ENCODE data around the gene SETMAR.
A peak's percentile ranks its signal among the peaks of the same experiment; 100 is the strongest.
"Not testable (repeated sequence)": the region's sequence is repeated elsewhere in the genome, so short reads cannot be mapped to it uniquely, and the experiment has no call there.

The SETMAR gene

DNA sequence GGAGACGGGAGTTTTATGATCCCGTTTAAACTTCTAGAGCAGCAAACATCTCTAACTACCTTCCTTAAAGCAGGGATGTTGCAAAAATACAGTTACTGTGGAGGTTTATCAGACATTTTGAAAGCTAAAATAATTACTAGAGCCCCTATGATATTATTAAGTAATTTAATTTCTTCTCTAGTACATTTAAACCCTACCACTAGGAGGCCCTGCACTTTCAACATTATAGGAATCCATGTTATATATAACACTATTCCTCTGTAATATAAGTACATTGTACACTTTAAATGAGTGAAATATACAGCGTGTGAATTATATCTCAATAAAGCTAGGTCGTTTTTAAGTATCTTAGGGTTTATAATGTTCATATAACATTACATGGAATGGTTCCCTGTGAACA lies 11.5 kb downstream of the SETMAR start:
- peak; percentile 45 for DNase-seq

DNA sequence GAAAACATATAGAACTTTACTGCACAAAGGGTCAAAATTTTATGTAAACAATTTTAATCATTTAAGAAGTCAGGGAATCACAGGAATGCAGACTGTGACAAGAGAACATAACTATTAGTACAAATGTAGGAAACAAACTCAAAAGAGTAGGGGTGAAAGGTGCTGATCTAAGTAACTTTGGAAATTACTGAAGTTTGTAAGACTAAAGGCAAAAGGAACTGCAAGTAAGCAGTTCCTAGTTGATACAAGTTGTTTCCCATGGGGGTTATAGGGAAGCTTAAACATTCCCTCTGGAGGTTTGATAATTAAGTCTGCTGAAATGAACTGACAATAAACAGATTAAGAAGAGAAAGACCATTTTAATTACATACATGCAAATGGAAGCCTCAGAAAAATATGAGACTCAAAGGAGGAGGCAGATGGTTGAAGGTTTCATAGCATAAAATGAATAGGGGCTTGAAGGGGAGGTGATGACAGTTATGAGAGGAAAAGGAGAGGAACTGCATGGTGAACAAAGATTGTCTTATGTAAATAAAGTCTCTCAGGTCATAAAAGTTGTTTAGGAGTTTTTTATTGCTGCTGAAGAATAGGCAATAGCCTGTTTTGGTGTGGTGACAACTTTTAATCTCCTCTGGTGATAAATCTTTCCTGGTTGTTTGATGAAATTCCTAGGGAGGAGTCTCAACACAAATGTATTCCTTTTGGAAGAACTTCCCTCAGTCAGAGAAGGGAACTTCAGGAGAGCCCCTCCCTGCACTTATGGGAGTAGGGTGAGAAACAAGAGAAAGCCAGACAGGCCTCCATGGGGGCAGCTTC lies 17.1 kb downstream of the SETMAR start:
- DNase-seq = no peak

DNA sequence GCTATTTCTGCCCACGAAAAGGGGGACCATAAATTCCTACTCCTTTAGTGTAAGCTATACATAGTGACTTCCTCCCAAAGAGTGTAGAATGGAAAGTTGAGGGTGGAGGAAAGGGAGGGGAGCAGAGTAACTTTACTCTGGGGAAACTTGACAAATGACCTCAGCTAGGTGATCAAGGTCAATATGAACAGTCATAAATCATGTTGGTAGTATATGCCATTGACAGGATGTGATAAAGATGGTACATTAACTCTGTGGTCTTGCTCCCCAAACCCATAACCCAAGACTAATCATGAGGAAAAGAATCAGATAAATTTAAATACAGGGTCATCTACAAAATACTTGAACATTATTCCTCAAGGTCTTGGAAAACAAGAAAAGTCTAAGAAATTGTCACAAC lies 18.6 kb downstream of the SETMAR start:
- no peak for DNase-seq

DNA sequence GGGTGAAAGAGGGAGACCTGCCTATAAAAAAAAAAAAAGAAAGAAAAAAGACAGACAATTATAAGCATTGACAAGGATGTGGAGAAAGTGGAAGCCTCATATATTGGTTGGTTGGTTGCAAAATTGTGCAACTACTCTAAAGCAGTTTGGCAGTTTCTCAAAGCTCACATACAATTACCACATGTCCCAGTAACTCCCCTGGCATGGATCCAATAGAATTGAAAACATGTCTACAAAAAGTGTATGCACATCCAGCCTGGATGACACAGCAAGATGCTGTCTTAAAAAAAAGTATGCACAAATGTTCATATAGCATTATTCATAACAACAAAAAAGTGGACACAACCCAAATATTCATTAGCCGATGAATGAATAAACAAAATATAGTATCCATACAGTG lies 19.5 kb downstream of the SETMAR start:
- DNase-seq = peak; percentile 90

DNA sequence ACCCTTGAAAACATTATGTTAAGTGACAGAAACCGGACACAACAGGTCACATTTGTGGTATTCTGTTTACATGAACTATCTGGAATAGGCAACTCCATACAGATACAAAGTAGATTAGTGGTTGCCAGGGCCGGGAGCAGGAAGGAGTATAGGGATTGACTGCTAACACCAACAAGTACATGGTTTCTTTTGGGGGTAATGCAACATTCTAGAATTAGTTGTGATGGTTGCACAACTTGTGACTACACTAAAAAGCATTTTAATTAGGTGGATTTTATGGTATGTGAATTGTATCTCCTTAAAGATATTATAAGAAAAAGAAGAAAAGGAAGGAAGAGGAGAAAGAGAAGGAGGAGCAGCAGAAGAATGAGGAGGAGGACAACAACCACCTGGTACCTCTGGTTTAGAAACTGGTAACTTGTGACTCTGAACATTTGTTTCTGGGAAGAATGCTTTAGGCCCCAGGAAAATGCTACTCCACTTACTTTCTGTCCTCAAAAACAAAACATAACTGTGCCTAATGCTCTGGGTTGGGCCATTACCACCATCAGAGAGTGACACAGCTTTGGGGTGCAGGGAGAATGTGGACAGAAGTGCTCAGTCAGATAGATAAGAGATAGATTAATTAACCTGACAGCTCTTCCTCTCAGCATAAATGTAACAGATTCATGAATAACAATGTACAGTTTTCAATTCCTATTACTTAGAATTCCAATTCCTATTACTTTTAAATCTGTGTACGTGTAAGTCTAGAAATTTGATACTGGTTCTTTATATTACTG lies 20.3 kb downstream of the SETMAR start:
- DNase-seq = peak; percentile 29

DNA sequence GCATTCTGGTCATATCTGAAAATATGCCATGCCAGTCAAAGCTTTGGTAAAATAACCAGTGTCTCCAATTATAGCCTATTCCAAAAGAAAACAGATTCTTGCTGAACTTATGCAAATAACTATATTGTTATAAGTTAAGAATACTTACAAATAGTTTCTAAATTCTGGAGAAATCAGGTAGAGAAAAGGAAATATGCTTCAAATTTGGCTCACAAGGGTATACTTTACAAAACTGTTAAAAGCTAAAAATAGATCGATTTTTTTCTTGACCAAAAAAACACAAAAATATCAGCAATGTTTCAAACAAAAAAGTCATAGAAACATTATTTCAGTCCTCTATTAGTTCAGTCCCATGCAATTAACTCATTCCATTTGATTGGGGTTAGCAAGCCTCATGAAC lies 23.7 kb downstream of the SETMAR start:
- no peak for DNase-seq

DNA sequence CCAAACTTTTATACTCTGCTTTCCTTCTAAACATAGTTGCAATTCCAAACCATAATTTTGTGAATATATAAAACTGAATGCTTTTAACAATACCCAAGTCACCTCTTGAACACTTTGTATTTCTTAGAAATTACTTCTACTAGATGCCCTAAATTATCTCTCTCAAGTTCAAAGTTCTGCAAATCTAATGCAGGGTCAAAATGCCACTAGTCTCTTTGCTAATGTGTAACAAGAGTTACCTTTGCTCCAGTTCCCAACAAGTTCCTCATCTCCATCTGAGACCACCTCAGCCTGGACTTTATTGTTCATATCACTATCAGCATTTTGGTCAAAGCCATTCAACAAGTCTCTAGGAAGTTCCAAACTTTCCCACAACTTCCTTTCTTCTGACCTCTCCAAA lies 26.6 kb downstream of the SETMAR start:
- not testable (repeated sequence) for DNase-seq

DNA sequence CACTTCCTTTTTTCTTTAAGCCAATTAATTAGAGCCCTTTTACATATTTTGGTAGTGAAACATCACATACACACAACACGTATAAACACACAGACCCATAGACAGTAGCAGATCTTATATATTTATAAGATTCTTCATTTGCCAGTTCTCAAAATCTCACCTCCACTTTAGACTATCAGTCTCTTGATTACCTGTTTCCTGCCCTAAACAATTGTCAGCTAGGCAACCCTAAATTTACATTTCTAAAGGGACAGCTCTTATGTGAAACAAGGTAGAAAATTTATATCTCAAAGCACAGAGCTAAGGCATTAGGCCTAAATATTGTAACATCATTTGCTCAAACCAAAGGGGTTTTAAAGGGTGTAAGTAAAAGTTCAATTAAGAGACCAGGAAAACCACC lies 28.9 kb downstream of the SETMAR start:
- DNase-seq = no peak

DNA sequence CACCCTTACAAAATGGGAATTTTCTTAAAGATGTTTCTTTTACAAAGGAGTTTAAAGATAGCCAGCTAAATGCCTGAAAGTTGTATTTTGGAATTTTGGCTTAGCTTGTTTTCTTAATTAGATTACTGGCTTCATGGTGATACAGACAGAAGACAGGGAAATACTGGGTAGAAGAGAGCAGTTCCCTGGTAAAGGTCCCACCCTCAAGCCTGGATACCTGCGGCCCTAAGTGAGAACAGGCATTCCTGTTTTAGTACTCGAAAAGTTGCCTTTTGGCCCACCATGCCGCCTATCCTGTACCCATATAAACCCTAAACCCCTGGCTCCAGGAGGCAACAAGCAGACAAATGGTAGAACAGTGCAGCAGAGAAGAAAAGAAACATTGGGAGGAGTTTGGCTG lies 29.4 kb downstream of the SETMAR start:
- no peak for DNase-seq

DNA sequence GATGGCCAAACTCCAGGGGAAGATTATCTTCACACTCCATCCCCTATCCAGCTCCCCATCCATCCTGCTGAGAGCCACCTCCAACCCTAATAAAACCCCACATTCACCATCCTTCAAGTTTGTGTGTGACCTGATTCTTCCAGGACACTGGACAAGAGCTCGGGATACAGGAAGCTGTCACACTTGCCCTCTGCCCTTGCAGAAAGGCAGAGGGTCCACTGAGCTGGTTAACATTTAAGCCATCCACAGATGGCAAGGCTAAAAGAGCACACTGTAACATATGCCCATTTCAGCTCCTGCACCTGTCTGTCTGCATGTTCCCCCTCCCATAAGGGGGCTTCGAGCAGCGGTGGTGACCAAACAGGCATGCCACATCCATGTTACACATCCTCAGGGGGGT lies 29.8 kb downstream of the SETMAR start:
- DNase-seq = no peak

DNA sequence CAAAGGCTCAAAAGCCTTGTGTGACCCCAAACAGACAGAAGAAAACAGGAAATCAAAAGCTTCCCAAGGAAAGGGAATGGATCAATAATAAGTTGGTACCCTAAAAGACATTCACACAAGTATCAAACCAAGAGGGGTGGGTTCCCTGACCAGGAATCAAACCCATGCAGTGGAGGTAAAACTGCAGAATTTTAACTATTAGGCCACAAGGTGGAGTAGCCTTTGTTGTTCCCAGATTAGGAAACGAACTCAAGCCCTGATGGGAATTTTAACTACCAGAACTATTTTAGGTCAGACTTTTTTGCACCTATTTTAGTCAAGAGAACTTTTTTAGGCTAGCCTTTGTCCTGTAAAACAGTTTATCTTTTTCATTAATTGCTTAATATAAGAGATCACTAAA lies 31.4 kb downstream of the SETMAR start:
- peak; percentile 41 for DNase-seq

DNA sequence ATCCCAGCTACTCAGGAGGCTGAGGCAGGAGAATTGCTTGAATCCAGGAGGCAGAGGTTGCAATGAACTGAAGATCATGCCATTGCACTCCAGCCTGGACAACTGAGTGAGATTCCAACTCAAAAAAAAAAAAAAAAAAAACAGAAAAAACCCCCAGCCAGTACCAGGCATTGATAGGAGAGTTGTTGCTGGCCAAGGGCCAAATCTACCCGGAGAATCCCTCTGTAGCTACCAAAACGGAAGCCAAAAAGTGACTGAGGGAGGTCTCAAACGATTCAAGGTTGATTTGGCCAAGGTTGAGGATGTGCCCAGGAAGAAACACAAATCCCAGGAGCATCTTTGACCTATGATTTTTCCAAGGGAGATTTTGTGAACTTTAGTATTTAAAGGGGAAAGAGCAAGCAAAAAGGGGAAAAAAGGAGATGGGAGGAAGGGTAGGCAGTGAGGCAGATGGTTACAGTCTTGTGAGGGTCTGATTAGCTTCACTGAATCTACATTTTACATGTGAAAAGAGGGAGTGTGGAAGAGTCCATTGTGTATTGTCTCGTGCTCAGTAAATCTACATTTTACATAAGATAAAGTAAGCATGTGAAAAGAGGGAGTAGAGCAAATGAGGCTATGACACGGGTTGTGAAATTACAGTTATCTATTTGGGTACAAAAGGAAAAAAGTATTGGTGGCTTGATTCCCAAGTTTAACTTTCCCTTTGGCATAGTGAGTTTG lies 32.8 kb downstream of the SETMAR start:
- no peak for DNase-seq

DNA sequence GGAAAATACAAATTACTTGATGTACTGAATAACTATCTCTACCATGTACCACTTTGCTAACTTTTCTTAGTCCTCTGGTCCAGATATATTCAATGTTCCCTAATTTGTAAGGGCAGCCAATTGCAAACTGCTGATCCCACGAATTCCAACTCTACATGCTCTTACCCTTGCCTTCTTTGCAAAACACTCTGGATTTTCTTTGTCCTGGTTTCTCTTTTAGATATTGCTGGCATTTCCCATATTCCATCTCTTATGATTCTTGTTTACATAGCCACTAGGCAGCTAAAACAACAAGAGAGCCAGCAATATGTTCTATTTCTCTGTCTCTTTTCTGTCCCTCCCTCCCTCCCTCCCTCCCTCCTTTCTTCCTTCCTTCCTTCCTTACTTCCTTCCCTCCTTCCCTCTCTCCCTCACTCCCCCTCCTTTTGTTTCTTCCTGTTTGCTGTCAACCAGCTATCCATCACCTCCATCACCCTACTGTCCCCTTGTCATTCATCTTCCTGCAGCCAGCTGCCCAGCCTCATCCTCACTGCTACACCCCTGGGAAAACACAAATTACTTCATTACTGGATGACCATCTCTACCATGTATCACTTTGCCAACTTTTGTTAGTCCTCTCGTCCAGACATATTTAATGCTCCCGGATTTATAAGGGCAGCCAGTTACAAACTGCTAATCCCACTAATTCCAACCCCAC lies 33.8 kb downstream of the SETMAR start:
- no peak for DNase-seq

DNA sequence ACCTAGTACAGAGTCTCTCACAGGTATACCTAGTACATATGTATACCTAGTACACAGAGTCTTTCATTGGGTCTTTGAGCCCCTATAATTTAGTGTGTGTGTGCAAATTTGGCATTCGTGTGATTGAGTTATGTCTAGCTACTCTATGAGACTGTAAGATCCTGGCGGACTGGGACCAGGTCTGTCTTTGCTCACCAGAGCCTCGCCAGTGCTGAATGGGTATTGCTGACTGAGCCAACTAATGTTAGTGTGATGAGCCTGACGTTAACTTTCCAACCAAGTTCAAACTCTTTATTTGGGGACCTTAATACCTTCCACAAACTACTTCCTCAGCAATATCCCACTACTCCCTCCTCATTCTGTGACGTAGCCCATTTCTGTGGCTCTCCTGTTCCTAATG lies 35.6 kb downstream of the SETMAR start:
- no peak for DNase-seq

DNA sequence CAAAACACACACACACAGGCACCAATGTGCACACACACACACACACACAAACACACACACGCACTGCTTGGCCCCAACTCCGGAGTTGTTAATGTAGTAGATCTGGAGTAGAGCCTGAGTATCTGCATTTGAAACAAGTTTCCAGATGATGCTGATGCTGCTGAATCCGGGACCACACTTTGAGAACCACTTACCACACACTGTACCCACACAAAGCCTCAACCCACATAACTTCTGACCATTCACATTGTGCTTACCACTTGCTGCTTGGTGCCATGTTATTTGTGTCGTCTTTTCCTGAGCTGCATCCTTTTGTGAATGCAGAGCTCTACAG lies 36.9 kb downstream of the SETMAR start:
- DNase-seq = no peak

DNA sequence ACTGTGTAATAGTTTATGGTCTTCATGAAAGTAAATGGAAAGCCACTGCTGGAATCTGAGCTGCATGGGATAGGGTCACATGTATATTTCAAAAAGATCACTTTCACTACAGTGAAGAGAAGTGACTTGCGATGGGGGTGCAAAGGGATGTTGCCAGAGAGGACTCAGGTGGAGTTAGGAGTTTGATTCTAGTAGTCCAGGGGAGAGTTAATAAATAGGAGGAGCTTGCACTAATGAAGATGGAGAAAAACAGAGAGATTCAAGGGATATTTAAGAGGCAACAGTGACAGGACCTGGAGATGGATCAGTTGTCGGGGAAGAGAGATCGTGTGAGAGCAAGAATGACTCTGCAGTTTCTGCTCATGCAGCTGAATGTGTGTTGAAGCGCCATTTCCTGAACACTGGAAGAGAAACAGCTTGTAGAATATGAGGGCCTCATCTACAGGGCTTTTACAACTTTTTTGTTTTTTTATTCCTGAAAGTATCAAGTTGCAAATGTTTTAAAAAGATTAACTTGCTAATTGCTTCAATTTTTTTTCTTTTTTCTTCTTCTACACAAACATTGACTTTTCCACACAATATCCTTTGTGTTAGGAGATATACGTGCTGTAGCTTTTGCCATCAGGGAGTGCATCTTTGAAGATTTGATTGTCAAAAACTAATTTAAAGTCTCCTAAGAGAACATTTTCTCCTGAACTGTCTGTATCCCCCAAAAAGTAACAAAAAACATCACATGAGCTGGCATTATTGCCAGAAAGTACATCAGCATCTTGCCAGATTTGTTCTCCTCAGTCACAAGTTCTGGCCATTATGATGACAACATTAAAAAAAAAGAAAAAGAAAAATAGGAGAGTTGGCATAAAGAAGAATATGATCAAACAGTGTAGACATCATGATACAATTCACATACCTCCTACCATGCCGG lies 37.5 kb downstream of the SETMAR start:
- peak; percentile 73 for DNase-seq

DNA sequence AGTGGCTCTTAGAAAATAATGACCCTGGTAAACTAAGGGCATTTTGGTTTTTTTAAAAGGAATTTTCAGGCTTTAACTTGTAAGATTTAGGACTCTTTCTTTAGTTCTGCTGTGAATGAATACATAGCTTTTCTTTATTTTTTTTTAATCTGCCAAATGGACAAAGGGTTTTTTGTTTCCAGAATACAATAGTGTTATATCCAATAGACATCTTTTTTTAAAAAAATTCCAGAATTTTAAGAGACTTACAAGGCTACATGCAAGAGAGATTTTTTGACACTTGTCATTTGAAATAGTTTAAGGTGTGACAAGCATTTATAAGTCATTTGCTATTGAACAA lies 38.1 kb downstream of the SETMAR start:
- DNase-seq = no peak

DNA sequence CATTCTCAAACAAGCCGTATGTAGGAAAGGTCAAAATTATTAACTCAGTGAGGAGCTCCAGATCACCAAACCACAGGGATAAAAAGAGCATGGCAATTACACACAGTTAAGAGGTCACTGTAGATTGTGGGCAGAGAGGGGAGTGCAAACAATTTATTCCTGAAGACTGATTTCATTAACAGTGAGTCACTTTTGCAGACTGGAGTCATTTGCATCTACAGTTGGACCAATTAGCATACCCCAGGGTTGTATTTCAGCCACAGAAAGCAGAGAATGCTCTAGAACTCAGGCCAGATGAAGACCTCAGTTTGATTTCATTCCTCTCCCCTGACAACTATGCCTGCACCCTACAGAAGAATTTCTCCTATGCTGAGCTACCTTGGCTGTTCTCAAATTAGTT lies 40.1 kb downstream of the SETMAR start:
- peak; percentile 24 for DNase-seq

DNA sequence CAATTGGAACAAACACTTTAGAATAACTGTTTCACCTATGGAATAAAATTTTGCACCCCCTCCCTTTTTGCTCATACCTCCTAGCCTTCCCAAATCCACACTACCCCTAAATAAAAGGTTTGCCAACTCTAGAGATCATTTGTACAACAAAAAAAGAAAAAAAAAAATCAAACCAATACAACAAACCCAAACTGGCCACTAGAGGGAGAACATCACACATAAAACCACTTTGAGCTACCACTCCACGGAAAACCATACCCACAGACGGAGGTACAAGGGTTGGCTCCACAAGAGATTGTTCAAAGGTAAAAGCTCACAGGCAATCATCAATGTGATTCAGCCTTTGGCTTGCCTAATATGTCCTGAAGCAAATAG lies 47.6 kb downstream of the SETMAR start:
- peak; percentile 94 for DNase-seq

DNA sequence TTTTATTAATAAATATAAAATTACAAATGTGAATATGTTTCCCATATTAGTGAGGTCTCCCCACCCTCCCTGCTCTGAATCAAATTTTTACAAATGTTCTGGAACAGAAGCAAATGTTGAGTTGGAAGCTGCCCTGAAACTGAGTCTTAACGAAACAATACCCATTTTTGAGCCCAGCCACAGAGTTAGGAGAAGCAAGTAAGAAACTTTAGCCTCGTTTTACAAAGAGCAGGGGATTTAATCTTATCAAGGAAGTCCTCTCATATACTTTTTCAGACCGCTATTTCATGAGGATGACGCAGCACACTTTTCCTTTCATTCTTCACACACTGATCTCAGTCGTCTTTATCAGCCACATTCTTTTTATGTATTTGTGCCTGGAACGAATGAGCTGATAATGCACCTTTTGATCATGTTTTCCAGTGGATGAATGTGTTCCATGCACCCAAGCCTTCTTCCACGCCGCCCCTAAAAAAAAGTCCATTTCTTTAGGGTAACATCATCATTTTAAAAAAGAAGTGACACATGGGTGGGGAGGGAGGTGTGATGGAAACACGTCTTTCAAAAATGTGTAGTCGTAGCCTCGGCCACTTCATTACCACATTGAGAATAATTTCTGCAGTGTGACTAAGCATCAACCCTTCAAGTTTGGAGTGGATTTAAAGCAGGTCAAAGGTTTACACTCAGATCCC lies 48.1 kb downstream of the SETMAR start:
- peak; percentile 96 for DNase-seq

DNA sequence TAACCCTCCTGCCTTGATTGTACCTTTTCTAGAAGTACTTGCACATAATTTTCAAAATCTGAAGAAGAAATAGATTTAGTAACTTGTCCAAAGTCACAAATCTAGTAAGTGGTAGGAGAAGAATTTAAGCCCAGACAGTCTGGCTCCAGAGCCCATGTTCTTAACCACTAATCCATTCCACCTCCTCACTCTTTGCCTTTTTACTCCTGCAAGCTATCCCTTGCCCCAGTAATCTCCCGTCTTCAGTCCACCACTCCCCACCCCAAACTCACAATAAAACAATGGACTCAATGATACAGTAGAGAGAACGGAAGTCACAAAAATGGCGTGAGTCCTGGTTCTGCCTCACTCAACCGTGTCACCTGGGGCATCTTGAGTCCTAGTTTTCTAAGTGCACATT lies 48.7 kb downstream of the SETMAR start:
- DNase-seq = no peak
